ENCODE results near the gene PKHD1.

DNA sequence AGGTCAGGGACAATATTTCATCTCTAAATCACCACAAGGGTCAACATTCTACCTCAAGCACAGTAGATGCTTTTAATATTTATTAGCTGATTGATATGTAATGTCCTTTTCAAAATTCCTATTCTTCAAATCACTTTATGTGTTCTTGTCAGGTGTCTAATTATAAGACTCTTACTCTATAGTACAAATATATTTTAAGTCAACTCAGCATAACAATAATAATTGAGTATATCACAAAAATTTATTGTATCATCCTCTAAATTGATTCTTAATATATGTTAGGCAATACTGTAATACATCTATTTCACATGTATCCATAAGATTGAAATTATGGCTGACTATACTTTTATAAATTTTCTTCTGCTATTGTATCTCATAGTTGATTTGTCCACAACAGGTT lies 423.9 kb downstream of the PKHD1 start:
- TF ChIP-seq EZH2 (IDR thresholded peaks at IDR 0.05) (no peak), POLR2AphosphoS5 (IDR thresholded peaks at IDR 0.05; ENCODE audit: borderline replicate concordance, low read depth, low read length) (no peak), FOXP2 (optimal IDR thresholded peaks at IDR 0.05; ENCODE audit: control extremely low read depth, extremely low read length, insufficient read depth) (no peak)

All from SK-N-MC (cell line).